Adipose tissue (tissue), 3 donors: ENCODE data around the gene MRGPRG. TPM values are rescaled to one million over a fixed set of nuclear protein-coding genes. Genes with fewer than 3 reads are reported as not detected.

ENCODE experiments used
- H3K27ac ChIP-seq: one replicate; pipeline ENCODE4 v1.5.1; 2013; ENCODE audit warnings: low read depth, low read length
- WGBS, 3 donors: extraction: QIAGEN DNeasy Blood & Tissue Kit; methylation state at CpG; one replicate each; pipeline ENCODE4 v1.1.7; 2013; 5-methylcytosine and 5-hydroxymethylcytosine counted together
- polyA plus RNA-seq, 3 donors: library from polyadenylated mRNA; stranded (reverse); fragments of 200-250 nt; gene quantifications; one replicate each; pipeline ENCODE4 v1.2.3, GENCODE V29; 2013
- donor health status: healthy with polysubstance abuse.
- donor health status: Bipolar disorder and iron deficiency.
- donor health status: healthy.

MRGPRG gene
- polyA plus RNA-seq, 3 donors: not detected

DNA sequence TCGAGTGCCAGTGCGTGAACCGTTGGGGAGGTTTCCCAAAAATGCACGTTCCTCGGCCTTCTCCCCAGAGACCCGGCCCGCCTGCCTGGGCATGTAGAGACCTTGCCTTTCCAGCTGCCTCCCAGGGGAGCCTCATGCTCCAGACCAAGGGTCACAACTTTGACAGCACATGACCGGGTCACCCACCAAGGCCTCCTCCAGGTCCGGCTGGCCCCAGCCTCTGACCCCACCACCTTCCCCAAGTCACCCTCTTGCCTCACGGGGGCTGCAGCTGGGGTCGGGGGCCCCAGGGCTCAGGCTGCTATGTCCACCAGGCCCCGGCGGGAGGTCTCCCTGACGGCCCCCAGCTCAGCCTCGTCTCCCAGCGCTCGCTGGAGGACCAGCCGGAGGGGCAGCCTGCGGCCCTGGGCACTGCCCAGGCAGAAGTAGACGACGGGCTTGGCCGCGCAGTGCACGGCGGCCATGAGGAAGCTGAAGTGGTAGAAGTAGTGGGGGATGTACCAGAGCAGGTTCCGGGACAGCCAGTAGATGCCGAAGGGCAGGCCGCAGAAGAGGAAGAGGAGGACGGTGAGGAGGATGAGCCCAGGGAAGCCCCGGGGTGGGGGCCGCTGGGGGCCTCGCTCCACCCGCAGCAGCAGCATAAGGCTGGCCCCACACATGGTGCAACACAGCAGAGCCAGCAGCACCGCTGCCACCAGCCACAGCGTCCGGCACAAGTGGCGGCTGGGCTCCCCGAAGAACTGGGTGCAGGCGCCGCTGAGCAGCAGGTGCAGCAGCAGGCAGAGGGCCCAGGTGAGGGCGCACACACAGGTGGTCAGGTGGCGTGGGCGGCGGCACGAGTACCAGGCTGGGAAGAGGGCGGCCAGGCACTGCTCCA, 9.2 kb upstream of the MRGPRG start:
- no peak overlapping the region for H3K27ac ChIP-seq
- 76 to 81% (median 80%) methylated on average over 44 to 46 of the region's 46 CpGs for WGBS, 3 donors

- 72 to 86% (median 85%) methylated on average over 18 of the region's 18 CpGs for WGBS, 3 donors
- H3K27ac ChIP-seq: no peak overlapping the region
Observed at GRCh38 chr11:3226846-3227567, 8.4 kb upstream of the MRGPRG start.

- WGBS, 3 donors: 72 to 76% (median 75%) methylated on average over 21 of the region's 21 CpGs
- no peak overlapping the region for H3K27ac ChIP-seq
Observed at GRCh38 chr11:3225826-3226750, 7.5 kb upstream of the MRGPRG start.

- H3K27ac ChIP-seq: no peak overlapping the region
- WGBS, 3 donors: 63 to 84% (median 77%) methylated on average over 17 of the region's 17 CpGs
Observed at GRCh38 chr11:3225159-3225758, 6.6 kb upstream of the MRGPRG start.

DNA sequence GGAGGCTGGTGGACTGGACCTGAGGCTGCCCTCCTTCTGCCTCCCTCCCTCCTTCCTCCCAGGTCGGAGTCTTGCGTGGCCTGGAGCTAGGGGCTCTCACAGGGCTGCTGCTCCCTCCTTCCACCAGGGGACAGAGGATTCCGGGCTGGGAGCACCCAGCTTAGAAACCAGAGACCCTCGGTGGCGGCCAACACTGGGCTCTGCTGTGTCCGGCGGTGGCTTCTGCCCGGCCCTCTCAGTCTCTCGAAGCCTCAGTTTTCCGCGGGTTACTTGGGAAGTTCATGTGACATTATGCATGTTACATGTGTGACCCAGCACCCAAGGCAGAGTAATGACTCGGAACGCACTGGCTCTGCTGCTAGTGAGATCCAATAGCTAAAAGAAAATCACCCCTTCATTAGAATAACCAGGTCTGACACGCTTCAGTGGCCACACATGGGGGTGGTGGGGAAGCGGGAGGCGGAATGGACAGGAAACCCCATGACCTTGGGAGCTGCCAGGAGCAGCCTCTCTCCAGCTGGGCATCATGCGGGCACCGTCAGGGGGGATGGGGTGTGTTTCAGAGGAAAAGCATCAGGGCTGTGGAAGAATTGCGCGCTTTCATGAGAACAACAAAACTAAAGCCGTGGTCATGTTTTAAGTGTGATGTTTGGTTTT, 5.9 kb upstream of the MRGPRG start:
- 65 to 80% (median 79%) methylated on average over 21 of the region's 21 CpGs for WGBS, 3 donors
- no peak overlapping the region for H3K27ac ChIP-seq

GRCh38 chr11:3223932-3224381, 5.3 kb upstream of the MRGPRG start:
- WGBS, 3 donors: 25 to 74% (median 62%) methylated on average over 3 to 4 of the region's 4 CpGs
- no peak overlapping the region for H3K27ac ChIP-seq

DNA sequence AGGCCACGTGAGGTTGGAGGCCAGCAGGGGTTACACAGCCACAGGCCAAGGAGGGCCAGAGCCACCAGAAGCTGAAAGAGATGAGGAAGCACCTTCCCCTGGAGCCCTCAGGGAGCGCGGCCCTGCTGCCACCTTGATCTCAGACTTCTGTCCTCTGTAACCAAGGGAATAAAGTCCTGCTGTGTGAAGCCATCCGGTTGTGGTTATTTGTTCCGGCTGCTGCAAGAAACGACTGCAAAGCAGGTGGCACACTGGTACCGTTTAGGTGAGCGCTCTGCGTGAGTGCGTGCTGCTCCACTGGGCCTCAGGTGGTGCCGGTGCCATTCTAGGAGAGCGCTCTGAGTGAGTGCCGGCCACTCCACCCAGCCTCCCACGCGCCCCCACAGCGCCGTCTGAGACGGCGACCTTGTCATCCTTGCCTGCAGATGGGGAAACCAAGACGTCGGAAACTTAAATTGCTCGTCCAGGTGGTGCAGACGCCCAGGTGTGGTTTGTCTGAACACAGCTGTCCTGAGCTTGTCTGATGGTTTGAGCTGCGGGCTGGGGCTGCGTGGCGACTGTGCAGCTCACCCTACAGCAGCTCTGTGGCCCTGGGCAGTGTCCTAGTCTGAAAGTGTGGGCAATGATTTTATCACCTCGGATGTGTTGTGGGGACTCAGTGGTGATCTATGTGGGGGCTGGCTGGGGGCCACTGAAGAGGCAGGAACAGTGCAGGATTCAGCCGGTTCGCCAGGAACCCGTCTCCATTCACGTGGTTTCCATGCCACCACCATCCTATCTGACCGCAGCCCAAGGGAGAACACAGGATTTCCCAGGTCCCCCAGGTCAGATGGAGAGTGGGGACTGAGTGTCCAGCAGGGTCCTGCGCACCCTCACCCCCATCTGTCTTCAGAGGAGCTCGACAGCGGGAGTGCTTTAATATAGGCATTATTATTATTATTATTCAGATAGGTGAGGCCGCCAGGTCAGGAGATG, 4.6 kb upstream of the MRGPRG start:
- H3K27ac ChIP-seq: no peak overlapping the region
- WGBS, 3 donors: 67 to 76% (median 71%) methylated on average over 36 of the region's 36 CpGs

GRCh38 chr11:3222003-3222855, 3.6 kb upstream of the MRGPRG start:
- no peak overlapping the region for H3K27ac ChIP-seq
- WGBS, 3 donors: 70 to 82% (median 80%) methylated on average over 35 to 37 of the region's 37 CpGs

- H3K27ac ChIP-seq: no peak overlapping the region
- WGBS, 3 donors: 50 to 53% (median 52%) methylated on average over 26 to 27 of the region's 27 CpGs
Observed at GRCh38 chr11:3221408-3222002, 2.9 kb upstream of the MRGPRG start.

GRCh38 chr11:3220521-3221407, 2.2 kb upstream of the MRGPRG start:
- no peak overlapping the region for H3K27ac ChIP-seq
- WGBS, 3 donors: 46 to 56% (median 55%) methylated on average over 21 of the region's 21 CpGs

DNA sequence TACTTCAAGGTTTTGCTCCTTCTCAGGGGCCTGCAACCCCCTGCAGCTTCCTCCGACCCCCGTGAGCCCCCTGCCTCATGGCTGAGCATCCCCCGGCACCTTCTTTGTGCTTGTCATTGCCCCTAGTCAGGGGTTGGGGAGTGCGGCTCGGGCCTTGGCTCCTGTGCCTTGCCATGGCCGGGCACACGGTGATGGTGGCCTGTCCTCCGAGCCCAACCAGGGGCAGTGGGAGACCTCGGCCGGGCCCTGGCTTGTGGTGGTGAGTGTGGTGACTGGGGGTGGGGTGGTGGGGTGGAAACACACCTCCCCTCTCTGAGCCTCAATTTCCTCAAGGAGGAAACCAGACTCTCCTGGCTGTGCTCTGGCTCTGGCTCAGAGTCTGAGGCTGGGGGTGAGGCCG, 1.5 kb upstream of the MRGPRG start:
- 45 to 65% (median 62%) methylated on average over 11 of the region's 11 CpGs for WGBS, 3 donors
- no peak overlapping the region for H3K27ac ChIP-seq

GRCh38 chr11:3219281-3219892, 774 bp upstream of the MRGPRG start:
- 57 to 72% (median 70%) methylated on average over 14 of the region's 14 CpGs for WGBS, 3 donors
- H3K27ac ChIP-seq: no peak overlapping the region

DNA sequence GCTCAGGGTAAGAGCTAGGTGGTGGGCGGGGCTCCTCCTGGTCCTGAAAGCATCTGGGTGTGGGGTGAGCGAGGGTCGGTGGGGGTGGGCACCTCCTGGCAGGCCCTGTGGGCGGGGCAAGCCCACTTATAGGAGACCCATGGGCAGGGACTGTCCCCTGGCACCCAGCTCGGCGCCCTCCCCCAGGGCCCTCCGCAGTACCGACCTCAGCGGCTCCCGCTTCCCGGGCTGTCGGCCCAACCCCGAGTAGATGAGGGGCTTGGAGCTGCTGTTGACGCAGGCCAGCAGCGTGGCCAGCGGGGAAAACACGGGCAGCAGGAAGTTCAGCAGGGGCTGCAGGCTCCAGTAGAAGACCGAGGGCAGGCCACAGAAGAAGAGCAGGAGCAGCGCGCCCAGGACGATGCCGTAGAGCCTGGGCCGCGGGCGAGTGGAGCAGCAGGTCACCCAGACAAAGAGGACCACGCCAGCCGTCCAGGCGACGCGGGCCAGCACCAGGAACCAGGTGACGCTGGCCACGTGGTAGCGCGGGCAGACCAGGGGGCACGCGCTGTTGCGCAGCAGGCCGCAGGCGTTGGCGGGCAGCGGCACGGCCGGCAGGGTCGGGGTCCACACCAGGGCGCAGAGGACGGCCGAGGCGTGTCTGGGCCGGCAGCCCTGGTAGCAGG, 663 bp downstream of the MRGPRG start:
- WGBS, 3 donors: 87 to 89% (median 88%) methylated on average over 47 to 49 of the region's 49 CpGs
- H3K27ac ChIP-seq: no peak overlapping the region
